Effector memory CD4-positive, alpha-beta T cell (primary cell): ENCODE data around the gene ACKR4.
"Not testable (repeated sequence)": the region's sequence is repeated elsewhere in the genome, so short reads cannot be mapped to it uniquely, and the experiment has no call there.

Source experiments
- DNase-seq, 3 donors: peaks; one replicate each; pipeline ENCODE4 v3.0.0-alpha.2; 2020
- H3K27ac ChIP-seq: 2 replicates; pipeline ENCODE4 v1.7.0; 2013; ENCODE audit warnings: mild to moderate bottlenecking, low read length, moderate library complexity; ENCODE audit not compliant: insufficient read depth, poor library complexity, severe bottlenecking
- H3K27me3 ChIP-seq: replicated peaks from 2 replicates; pipeline ENCODE4 v1.7.0; 2013; ENCODE audit warnings: mild to moderate bottlenecking, low read length; ENCODE audit not compliant: insufficient read depth, control insufficient read depth, poor library complexity, severe bottlenecking
- H3K36me3 ChIP-seq: 2 replicates; pipeline ENCODE4 v1.7.0; 2013; ENCODE audit warnings: mild to moderate bottlenecking, low read length, moderate library complexity; ENCODE audit not compliant: control insufficient read depth, insufficient read depth
- H3K4me1 ChIP-seq: 2 replicates; pipeline ENCODE4 v1.7.0; 2013; ENCODE audit warnings: low read length, mild to moderate bottlenecking; ENCODE audit not compliant: control insufficient read depth, insufficient read depth, poor library complexity, severe bottlenecking
- H3K4me3 ChIP-seq: 2 replicates; pipeline ENCODE4 v1.7.0; 2013; ENCODE audit warnings: low read length, low read depth, mild to moderate bottlenecking; ENCODE audit not compliant: insufficient read depth, poor library complexity, severe bottlenecking
- H3K9me3 ChIP-seq: 2 replicates; pipeline ENCODE4 v1.7.0; 2013; ENCODE audit warnings: mild to moderate bottlenecking, low read length, moderate library complexity; ENCODE audit not compliant: control insufficient read depth

Gene ACKR4

DNA sequence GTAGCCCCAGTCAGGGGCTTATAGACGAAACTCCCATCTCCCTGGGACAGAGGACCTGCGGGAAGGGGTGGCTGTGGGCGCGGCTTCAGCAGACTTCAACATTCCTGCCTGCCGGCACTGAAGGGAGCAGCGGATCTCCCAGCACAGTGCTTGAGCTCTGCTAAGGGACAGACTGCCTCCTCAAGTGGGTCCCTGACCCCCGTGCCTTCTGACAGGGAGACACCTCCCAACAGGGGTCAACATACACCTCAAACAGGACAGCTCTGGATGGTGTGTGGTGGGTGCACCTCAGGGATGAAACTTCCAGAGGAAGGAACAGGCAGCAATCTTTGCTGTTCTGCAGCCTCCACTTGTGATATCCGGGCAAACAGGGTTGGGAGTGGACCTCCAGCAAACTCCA is 9.6 kb downstream of the ACKR4 start:
- DNase-seq, H3K4me1 ChIP-seq, H3K27ac ChIP-seq, H3K36me3 ChIP-seq, H3K9me3 ChIP-seq, H3K27me3 ChIP-seq, H3K4me3 ChIP-seq: not testable (repeated sequence)

DNA sequence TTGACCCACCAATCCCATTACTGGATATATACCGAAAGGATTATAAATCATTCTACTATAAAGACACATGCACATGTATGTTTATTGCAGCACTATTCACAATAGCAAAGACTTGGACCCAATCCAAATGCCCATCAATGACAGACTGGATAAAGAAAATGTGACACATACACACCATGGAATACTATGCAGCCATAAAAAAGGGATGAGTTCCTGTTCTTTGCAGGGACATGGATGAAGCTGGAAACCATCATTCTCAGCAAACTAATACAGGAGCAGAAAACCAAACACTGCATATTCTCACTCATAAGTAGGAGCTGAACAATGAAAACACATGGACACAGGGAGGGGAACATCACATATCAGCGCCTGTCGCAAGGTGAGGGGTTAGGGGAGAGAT is 18.2 kb downstream of the ACKR4 start:
- H3K36me3 ChIP-seq, H3K27ac ChIP-seq, DNase-seq, H3K4me3 ChIP-seq, H3K9me3 ChIP-seq, H3K27me3 ChIP-seq, H3K4me1 ChIP-seq: not testable (repeated sequence)

DNA sequence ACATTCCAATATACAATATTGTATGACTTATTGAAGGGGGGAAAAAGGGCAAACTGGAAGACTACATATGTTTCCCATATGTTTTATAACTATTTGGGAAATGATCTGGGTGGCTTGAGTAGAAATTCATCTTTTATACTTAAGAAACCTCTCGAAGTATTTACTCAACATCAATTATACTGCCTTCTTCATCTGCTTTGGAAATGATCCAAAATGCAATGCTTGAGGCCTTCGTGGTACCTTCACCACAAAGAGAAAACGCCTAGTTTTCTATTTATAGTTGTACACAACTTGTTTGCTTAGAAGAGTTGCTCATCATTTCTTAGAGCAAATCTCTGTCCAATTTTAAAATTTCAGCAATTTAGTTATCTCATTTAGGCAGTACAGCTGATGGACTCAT is 18.8 kb downstream of the ACKR4 start:
- no peaks in the 10 kb centered on the region for H3K36me3 ChIP-seq
- DNase-seq: no peak
- H3K9me3 ChIP-seq: no peaks in the 10 kb centered on the region
- H3K4me3 ChIP-seq: no peak overlapping the region
- no peaks in the 10 kb centered on the region for H3K27me3 ChIP-seq
- no peak overlapping the region for H3K27ac ChIP-seq
- H3K4me1 ChIP-seq: no peaks in the 10 kb centered on the region

DNA sequence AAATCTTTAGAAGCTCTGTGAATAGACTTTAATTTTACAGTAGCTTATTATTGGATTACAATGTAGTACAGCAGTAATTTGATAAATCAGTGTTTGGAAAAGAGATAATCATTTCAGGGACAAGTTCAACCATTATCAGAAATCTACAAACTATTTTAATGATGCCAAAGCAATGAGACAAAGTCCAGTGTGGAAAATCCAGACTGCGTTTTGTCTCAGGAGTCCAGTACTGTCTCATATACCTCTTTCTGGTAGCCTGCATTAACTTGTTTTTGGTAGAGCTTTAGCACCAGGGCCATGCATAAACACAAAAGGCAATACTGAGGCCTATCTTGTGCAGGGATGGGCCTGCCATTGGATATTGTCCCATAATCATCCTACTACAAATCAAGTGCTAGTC is 19.7 kb downstream of the ACKR4 start:
- DNase-seq: no peak
- Histone ChIP-seq H3K36me3 (no peaks in the 10 kb centered on the region), H3K4me3 (no peak overlapping the region), H3K27me3 (no peaks in the 10 kb centered on the region), H3K4me1 (no peaks in the 10 kb centered on the region), H3K27ac (no peak overlapping the region), H3K9me3 (no peaks in the 10 kb centered on the region)

DNA sequence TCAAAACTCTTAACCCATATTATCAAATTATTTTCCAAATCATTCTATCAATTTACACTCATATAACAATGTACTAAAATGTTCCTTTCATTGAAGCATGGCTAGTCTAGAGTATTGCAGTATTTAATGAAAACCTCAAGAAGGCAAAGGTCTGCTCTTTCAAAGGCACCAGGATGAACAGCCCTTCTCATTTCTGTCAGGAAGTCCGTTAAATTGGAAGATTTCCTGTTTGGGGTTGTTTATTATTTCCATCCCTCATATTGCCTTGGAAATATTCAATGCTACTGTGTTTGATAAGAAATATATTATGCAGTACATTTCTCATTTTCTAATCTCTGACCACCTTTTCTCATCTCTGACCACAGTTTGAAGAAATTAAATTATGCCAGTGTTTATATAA is 25.1 kb downstream of the ACKR4 start:
- H3K4me3 ChIP-seq: no peak overlapping the region
- no peaks in the 10 kb centered on the region for H3K27me3 ChIP-seq
- H3K36me3 ChIP-seq: no peaks in the 10 kb centered on the region
- no peak overlapping the region for H3K27ac ChIP-seq
- no peaks in the 10 kb centered on the region for H3K9me3 ChIP-seq
- DNase-seq: no peak
- no peaks in the 10 kb centered on the region for H3K4me1 ChIP-seq

DNA sequence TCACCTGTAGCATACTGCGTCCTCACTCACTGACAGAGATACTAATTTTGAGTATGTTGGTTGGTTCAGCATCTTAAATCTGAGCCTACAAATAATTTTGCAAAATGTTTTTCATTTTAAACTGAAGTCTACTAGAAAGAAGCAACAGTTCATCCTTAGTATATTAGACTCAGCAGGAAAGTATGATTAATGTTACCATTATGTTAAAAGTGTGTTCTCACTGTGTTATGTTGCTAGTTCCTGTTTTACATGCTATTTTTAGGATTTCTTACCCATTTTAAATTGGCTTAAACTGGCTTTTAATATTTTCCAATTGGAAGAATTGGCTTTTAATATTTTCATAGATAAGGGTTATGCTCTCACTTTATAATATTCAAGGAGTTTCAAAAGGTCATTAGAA is 25.7 kb downstream of the ACKR4 start:
- H3K36me3 ChIP-seq: no peaks in the 10 kb centered on the region
- no peaks in the 10 kb centered on the region for H3K27me3 ChIP-seq
- H3K4me3 ChIP-seq: no peak overlapping the region
- DNase-seq: no peak
- H3K27ac ChIP-seq: no peak overlapping the region
- H3K4me1 ChIP-seq: no peaks in the 10 kb centered on the region
- no peaks in the 10 kb centered on the region for H3K9me3 ChIP-seq

DNA sequence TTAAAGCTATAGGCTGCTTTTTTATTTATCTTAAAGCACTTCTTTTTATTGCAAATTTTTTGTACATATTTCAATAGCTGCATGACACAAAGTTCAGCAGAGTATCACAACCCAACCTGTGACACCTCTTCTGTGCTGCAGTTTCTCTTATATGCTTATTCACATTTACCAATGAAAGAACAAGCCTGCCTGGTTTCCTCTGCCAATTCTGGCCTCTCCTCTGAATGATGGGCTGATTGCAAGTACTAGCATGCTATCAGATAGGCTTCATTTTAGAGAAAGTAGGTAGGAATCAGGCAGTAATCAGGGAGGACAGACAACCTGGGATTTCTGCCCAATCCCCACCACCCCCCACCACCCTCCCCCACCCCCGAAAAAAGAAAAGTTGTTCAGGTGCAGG is 26.6 kb downstream of the ACKR4 start:
- Histone ChIP-seq H3K36me3 (peaks cover 4% of the 10 kb centered on the region), H3K27ac (no peak overlapping the region), H3K4me1 (no peaks in the 10 kb centered on the region), H3K27me3 (no peaks in the 10 kb centered on the region), H3K4me3 (no peak overlapping the region), H3K9me3 (no peaks in the 10 kb centered on the region)
- DNase-seq: no peak

DNA sequence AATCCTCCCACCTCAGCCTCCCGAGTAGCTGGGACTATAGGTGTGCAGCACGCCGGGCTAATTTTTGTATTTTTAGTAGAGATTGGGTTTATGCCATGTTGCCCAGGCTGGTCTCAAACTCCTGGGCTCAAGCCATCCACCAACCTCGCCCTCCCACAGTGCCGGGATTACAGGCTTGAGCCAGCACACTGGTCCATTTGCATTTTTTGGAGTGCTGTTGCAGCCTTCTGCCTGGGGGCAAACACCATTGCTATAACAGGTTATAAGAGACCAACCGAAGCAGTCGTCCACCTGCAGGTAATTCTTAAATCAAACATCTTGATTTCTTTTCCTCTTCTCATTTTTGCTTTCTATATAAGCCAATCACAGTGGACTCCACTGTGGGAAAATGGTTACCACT is 27.7 kb downstream of the ACKR4 start:
- Histone ChIP-seq H3K4me1 (no peaks in the 10 kb centered on the region), H3K4me3 (no peak overlapping the region), H3K27me3 (no peaks in the 10 kb centered on the region), H3K36me3 (peaks cover 4% of the 10 kb centered on the region), H3K9me3 (no peaks in the 10 kb centered on the region), H3K27ac (no peak overlapping the region)
- no peak for DNase-seq

DNA sequence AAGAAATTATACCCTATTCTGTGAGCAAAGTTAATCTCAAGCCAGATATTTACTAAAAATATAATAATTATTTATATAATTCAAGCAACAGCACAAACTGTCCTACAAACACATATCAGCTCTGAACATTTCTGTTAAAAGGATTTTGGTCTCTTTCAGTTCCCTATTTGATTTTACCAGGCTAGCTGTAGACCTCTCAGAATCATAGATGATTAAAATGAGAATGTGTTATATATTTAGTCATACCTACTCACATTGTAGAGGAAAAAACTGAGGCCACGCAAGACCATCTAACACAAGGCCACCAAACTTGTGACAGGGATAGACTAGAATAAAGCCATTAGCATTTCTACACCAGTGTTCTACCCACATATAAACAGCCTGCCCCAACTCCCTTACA is 28.5 kb downstream of the ACKR4 start:
- H3K9me3 ChIP-seq: no peaks in the 10 kb centered on the region
- no peak for DNase-seq

DNA sequence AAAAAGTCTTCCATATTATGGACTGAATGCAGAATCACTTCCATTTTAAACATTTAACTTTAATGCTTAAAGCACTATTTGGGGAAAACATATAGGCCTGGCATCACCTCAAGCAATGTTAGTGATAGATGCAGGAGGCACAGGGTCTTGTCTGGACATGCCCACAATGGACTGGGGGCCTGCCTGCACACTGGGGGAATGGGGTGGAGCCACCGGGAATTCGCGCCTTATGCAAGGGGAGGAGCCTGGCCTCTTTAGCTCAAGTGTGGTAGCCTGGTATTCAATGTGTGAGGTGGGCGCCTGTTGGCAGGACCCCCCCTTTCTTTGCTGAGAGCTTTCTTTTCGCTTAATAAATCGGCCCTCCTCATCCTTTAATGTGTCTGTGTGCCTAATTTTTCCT is 29.9 kb downstream of the ACKR4 start:
- Histone ChIP-seq H3K36me3 (peaks cover 4% of the 10 kb centered on the region), H3K4me1 (no peaks in the 10 kb centered on the region), H3K27ac (no peak overlapping the region), H3K4me3 (no peak overlapping the region), H3K27me3 (no peaks in the 10 kb centered on the region), H3K9me3 (no peaks in the 10 kb centered on the region)
- no peak for DNase-seq

More for the DNA sequence above, 28.5 kb downstream of the ACKR4 start:
- H3K27ac ChIP-seq: no peak overlapping the region
- no peak overlapping the region for H3K4me3 ChIP-seq
- no peaks in the 10 kb centered on the region for H3K27me3 ChIP-seq
- no peaks in the 10 kb centered on the region for H3K4me1 ChIP-seq
- peaks cover 4% of the 10 kb centered on the region for H3K36me3 ChIP-seq

DNA sequence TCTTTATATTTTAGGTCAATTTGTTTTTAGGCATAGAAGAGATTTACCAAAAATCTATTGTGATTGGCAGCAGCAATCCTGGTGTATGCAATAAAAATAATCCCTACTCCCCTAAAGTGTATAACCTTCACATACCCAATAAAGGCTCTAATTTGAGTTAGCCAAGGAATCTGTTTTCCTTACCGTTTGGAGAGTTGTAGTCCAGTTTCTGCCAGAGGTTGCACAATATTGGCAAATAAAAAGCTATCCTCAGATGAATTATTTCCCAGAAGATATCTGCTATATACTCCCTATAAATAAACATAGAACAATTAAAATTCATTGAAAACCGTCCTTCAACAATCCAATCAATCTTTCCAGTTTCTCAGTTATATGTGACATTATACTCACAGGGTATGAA is 31.1 kb downstream of the ACKR4 start:
- H3K27me3 ChIP-seq: no peaks in the 10 kb centered on the region
- H3K4me3 ChIP-seq: no peak overlapping the region
- no peaks in the 10 kb centered on the region for H3K4me1 ChIP-seq
- no peak overlapping the region for H3K27ac ChIP-seq
- no peaks in the 10 kb centered on the region for H3K9me3 ChIP-seq
- H3K36me3 ChIP-seq: peaks cover 4% of the 10 kb centered on the region
- DNase-seq: no peak
